ENCODE measurements around the gene PLB1. TPM values are rescaled to one million over a fixed set of nuclear protein-coding genes. Genes with fewer than 3 reads are reported as not detected.

Gene PLB1
- polyA plus RNA-seq, 3 donors, result 20.2 to 35.8 (median 23.9) TPM

DNA sequence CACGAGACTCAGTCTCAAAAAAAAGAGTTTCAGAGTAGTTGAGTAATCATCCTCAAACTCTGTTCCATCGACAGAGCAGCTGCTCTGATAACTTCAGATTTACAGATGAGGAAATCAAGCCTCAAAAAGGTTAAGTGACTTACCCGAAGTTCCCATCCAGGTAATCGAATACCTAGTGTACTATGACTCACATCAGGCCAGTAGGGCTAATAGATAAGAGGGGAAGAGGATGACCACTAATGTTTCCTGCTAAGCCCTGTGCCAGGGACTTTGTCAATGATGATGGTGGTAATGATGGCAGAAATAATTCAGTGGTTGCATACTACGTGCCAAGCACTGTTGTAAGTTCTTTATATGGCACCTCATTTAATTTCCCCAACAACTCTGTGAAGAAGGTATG is 80.9 kb downstream of the PLB1 start:
- WGBS (ENCODE audit: insufficient coverage), result 95% methylated on average over 4 of the region's 5 CpGs
- no peaks in the 10 kb centered on the region for H3K9me3 ChIP-seq (replicated peaks in 1 of 2; ENCODE audit: control insufficient read depth in 1 of 2, insufficient read depth in 1 of 2, low read length in 2 of 2)
- H3K4me3 ChIP-seq (replicated peaks in 1 of 3; ENCODE audit: low read depth in 2 of 3, low read length in 3 of 3), result no peak overlapping the region
- TF ChIP-seq, protein P1, sequence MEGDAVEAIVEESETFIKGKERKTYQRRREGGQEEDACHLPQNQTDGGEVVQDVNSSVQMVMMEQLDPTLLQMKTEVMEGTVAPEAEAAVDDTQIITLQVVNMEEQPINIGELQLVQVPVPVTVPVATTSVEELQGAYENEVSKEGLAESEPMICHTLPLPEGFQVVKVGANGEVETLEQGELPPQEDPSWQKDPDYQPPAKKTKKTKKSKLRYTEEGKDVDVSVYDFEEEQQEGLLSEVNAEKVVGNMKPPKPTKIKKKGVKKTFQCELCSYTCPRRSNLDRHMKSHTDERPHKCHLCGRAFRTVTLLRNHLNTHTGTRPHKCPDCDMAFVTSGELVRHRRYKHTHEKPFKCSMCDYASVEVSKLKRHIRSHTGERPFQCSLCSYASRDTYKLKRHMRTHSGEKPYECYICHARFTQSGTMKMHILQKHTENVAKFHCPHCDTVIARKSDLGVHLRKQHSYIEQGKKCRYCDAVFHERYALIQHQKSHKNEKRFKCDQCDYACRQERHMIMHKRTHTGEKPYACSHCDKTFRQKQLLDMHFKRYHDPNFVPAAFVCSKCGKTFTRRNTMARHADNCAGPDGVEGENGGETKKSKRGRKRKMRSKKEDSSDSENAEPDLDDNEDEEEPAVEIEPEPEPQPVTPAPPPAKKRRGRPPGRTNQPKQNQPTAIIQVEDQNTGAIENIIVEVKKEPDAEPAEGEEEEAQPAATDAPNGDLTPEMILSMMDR (IDR thresholded peaks at IDR 0.05), result no peak
- no peaks in the 10 kb centered on the region for H3K27me3 ChIP-seq (ENCODE audit: control insufficient read depth in 2 of 2, insufficient read depth in 2 of 2, low read length in 2 of 2)
- H3K27ac ChIP-seq (ENCODE audit: low read depth in 1 of 2, low read length in 2 of 2), result no peak overlapping the region
- intact Hi-C loops (cut with micrococcal nuclease), result no loop called here
- no peak overlapping the region for H3K4me2 ChIP-seq (replicated peaks; ENCODE audit: extremely low read depth, low read length, poor library complexity, severe bottlenecking)
- no peaks in the 10 kb centered on the region for H3K79me2 ChIP-seq (ENCODE audit: insufficient read depth, low read length)
- no peak overlapping the region for H2AFZ ChIP-seq (ENCODE audit: insufficient read depth, low read depth, low read length, poor library complexity, severe bottlenecking)
- no peak overlapping the region for H3K9ac ChIP-seq (ENCODE audit: insufficient read depth, low read length, poor library complexity, severe bottlenecking)
- H3K27ac Mint-ChIP-seq, result no peak overlapping the region
- no peak overlapping the region for H3K4me3 Mint-ChIP-seq
- H3K9me3 Mint-ChIP-seq, result peaks cover 0 to 3% (median 0%) of the 10 kb centered on the region in 7 donors
- H4K20me1 ChIP-seq (ENCODE audit: insufficient read depth, low read length), result no peaks in the 10 kb centered on the region
- no peaks in the 10 kb centered on the region for H3K4me1 Mint-ChIP-seq
- no peaks in the 10 kb centered on the region for H3K36me3 Mint-ChIP-seq
- no peaks in the 10 kb centered on the region for H3K4me1 ChIP-seq (ENCODE audit: control insufficient read depth in 1 of 2, insufficient read depth in 2 of 2, low read length in 2 of 2)
- no peaks in the 10 kb centered on the region for H3K36me3 ChIP-seq (replicated peaks in 1 of 2; ENCODE audit: control insufficient read depth in 1 of 2, insufficient read depth in 2 of 2, low read length in 2 of 2)
- no peak for DNase-seq
- peaks cover 0 to 2% (median 0%) of the 10 kb centered on the region in 3 donors for H3K27me3 Mint-ChIP-seq (ENCODE audit: low read depth in 3 of 3)

DNA sequence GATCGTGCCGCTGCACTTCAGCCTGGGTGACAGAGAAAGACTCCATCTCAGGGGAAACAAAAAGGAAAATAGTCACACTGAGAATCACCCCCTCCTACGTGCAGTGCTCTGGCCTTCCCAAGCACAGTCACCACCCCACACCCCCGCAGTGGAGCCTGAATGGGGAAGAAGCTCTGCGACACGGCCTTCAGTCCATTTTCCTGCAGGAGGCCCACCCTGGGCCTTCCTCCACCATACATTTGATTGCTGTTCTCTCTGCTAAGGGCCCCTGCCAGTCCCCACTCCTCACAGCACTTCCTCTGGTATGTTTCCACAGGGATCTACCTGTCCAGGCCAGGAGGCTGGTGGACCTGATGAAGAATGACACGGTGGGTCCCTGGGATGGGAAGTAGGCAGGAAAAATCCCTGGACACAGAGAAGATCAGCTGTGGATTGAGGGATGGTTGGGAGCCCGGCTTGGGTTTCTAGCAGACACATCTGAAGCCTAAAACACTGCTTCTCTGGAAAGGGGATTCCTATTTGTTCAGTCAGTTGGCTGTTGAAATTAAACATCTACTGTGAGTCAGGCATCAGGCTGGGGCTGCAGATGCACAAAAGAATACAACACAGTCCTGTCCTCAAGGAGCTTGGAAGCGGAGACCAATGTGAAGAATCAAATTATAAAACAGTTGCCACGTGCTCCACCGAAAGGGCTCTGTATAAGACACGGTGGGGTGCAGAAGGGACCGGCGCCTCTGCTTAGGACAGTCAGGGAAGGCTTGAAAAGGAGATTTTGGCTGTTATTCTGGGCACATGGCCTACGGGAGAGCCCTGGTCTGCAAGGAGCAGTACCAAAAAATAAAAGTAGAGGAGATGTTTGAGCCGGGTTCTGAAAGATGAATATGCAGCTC is 82.2 kb downstream of the PLB1 start:
- peak overlapping the region in 1 of 7 donors; percentile 57 for H3K27ac Mint-ChIP-seq
- Histone ChIP-seq H3K9me3 (replicated peaks in 1 of 2; ENCODE audit: control insufficient read depth in 1 of 2, insufficient read depth in 1 of 2, low read length in 2 of 2) (no peaks in the 10 kb centered on the region), H3K9ac (ENCODE audit: insufficient read depth, low read length, poor library complexity, severe bottlenecking) (no peak overlapping the region), H2AFZ (ENCODE audit: insufficient read depth, low read depth, low read length, poor library complexity, severe bottlenecking) (no peak overlapping the region), H3K79me2 (ENCODE audit: insufficient read depth, low read length) (no peaks in the 10 kb centered on the region), H3K27me3 (ENCODE audit: control insufficient read depth in 2 of 2, insufficient read depth in 2 of 2, low read length in 2 of 2) (no peaks in the 10 kb centered on the region), H4K20me1 (ENCODE audit: insufficient read depth, low read length) (no peaks in the 10 kb centered on the region), H3K4me3 (replicated peaks in 1 of 3; ENCODE audit: low read depth in 2 of 3, low read length in 3 of 3) (no peak overlapping the region), H3K4me1 (ENCODE audit: control insufficient read depth in 1 of 2, insufficient read depth in 2 of 2, low read length in 2 of 2) (no peaks in the 10 kb centered on the region), H3K27ac (ENCODE audit: low read depth in 1 of 2, low read length in 2 of 2) (no peak overlapping the region), H3K36me3 (replicated peaks in 1 of 2; ENCODE audit: control insufficient read depth in 1 of 2, insufficient read depth in 2 of 2, low read length in 2 of 2) (no peaks in the 10 kb centered on the region), H3K4me2 (replicated peaks; ENCODE audit: extremely low read depth, low read length, poor library complexity, severe bottlenecking) (no peak overlapping the region)
- 100% methylated on average over 5 of the region's 16 CpGs for WGBS (ENCODE audit: insufficient coverage)
- no peak overlapping the region for H3K4me3 Mint-ChIP-seq
- H3K4me1 Mint-ChIP-seq, result peaks cover 2% of the 10 kb centered on the region
- no peak for DNase-seq
- intact Hi-C loops (cut with micrococcal nuclease), result no loop called here
- TF ChIP-seq, protein P1 (IDR thresholded peaks at IDR 0.05), result no peak
- no peaks in the 10 kb centered on the region for H3K36me3 Mint-ChIP-seq
- H3K9me3 Mint-ChIP-seq, result peaks cover 0 to 2% (median 0%) of the 10 kb centered on the region in 7 donors
- peaks cover 0 to 2% (median 0%) of the 10 kb centered on the region in 3 donors for H3K27me3 Mint-ChIP-seq (ENCODE audit: low read depth in 3 of 3)
